ENCODE data around the gene ZBTB7C.

ZBTB7C gene

GRCh38 chr18:48123941-48124340, 285.2 kb downstream of the ZBTB7C start:
- Histone ChIP-seq H3K36me3 (ENCODE audit: low read length) (no peaks in the 10 kb centered on the region), H4K20me1 (ENCODE audit: low read depth, low read length) (no peaks in the 10 kb centered on the region), H3K9me3 (ENCODE audit: insufficient read depth, low read length) (no peaks in the 10 kb centered on the region), H3K27me3 (ENCODE audit: low read length) (no peaks in the 10 kb centered on the region), H3K9me2 (replicated peaks; ENCODE audit: insufficient read depth, low read length) (no peaks in the 10 kb centered on the region), H3K79me2 (ENCODE audit: insufficient read depth, low read length) (no peaks in the 10 kb centered on the region), H2AFZ (ENCODE audit: low read depth, low read length, severe bottlenecking) (no peak overlapping the region), H3K4me3 (ENCODE audit: insufficient read depth, low read length, poor library complexity, severe bottlenecking) (no peak overlapping the region), H3K9ac (ENCODE audit: low read length) (no peak overlapping the region), H3K27ac (ENCODE audit: low read depth, low read length) (no peak overlapping the region), H3K4me2 (ENCODE audit: low read depth, low read length, poor library complexity, severe bottlenecking) (no peak overlapping the region), H3F3A (ENCODE audit: insufficient read depth) (no peaks in the 10 kb centered on the region)
- TF ChIP-seq CTCF (IDR thresholded peaks at IDR 0.05; ENCODE audit: insufficient read depth, low read length, poor library complexity, severe bottlenecking) (no peak), EZH2phosphoT487 (conservative IDR thresholded peaks at IDR 0.05; ENCODE audit: low read length) (no peak)

GRCh38 chr18:48123324-48123723, 285.9 kb downstream of the ZBTB7C start:
- Histone ChIP-seq H3K27ac (ENCODE audit: low read depth, low read length) (no peak overlapping the region), H3K27me3 (ENCODE audit: low read length) (no peaks in the 10 kb centered on the region)

GRCh38 chr18:48122816-48123215, 286.4 kb downstream of the ZBTB7C start:
- Histone ChIP-seq H3K27me3 (ENCODE audit: low read length) (no peaks in the 10 kb centered on the region), H3K9me2 (replicated peaks; ENCODE audit: insufficient read depth, low read length) (no peaks in the 10 kb centered on the region), H3K27ac (ENCODE audit: low read depth, low read length) (no peak overlapping the region), H2AFZ (ENCODE audit: low read depth, low read length, severe bottlenecking) (no peak overlapping the region), H3K9ac (ENCODE audit: low read length) (no peak overlapping the region), H3K4me2 (ENCODE audit: low read depth, low read length, poor library complexity, severe bottlenecking) (no peak overlapping the region), H3K79me2 (ENCODE audit: insufficient read depth, low read length) (no peaks in the 10 kb centered on the region), H3K4me3 (ENCODE audit: insufficient read depth, low read length, poor library complexity, severe bottlenecking) (no peak overlapping the region), H4K20me1 (ENCODE audit: low read depth, low read length) (no peaks in the 10 kb centered on the region), H3F3A (ENCODE audit: insufficient read depth) (no peaks in the 10 kb centered on the region), H3K9me3 (ENCODE audit: insufficient read depth, low read length) (no peaks in the 10 kb centered on the region), H3K36me3 (ENCODE audit: low read length) (no peaks in the 10 kb centered on the region)
- TF ChIP-seq CTCF (IDR thresholded peaks at IDR 0.05; ENCODE audit: insufficient read depth, low read length, poor library complexity, severe bottlenecking) (no peak), EZH2phosphoT487 (conservative IDR thresholded peaks at IDR 0.05; ENCODE audit: low read length) (no peak)

More at GRCh38 chr18:48123324-48123723, 285.9 kb downstream of the ZBTB7C start:
- Histone ChIP-seq H3K9ac (ENCODE audit: low read length) (no peak overlapping the region), H3F3A (ENCODE audit: insufficient read depth) (no peaks in the 10 kb centered on the region), H3K36me3 (ENCODE audit: low read length) (no peaks in the 10 kb centered on the region), H3K4me3 (ENCODE audit: insufficient read depth, low read length, poor library complexity, severe bottlenecking) (no peak overlapping the region), H2AFZ (ENCODE audit: low read depth, low read length, severe bottlenecking) (no peak overlapping the region), H3K9me2 (replicated peaks; ENCODE audit: insufficient read depth, low read length) (no peaks in the 10 kb centered on the region), H3K9me3 (ENCODE audit: insufficient read depth, low read length) (no peaks in the 10 kb centered on the region), H3K79me2 (ENCODE audit: insufficient read depth, low read length) (no peaks in the 10 kb centered on the region), H3K4me2 (ENCODE audit: low read depth, low read length, poor library complexity, severe bottlenecking) (no peak overlapping the region), H4K20me1 (ENCODE audit: low read depth, low read length) (no peaks in the 10 kb centered on the region)
- no peak for TF ChIP-seq CTCF (IDR thresholded peaks at IDR 0.05; ENCODE audit: insufficient read depth, low read length, poor library complexity, severe bottlenecking)
- TF ChIP-seq EZH2phosphoT487 (conservative IDR thresholded peaks at IDR 0.05; ENCODE audit: low read length): no peak

Data from SU-DHL-6 (cell line).